Right kidney (tissue), 1 donor: ENCODE data around the gene ZNF462.

ENCODE experiments used
- DNase-seq: peaks from one replicate; pipeline ENCODE4 v3.0.0-alpha.2; 2016

Gene ZNF462

GRCh38 chr9:106927916-106928315 lies 65.0 kb downstream of the ZNF462 start:
- DNase-seq: no peak

GRCh38 chr9:106928350-106928749 lies 65.4 kb downstream of the ZNF462 start:
- DNase-seq: no peak

GRCh38 chr9:106929471-106930177 lies 66.7 kb downstream of the ZNF462 start:
- DNase-seq: no peak

GRCh38 chr9:106930477-106930876 lies 67.5 kb downstream of the ZNF462 start:
- no peak for DNase-seq

GRCh38 chr9:106931466-106931865 lies 68.5 kb downstream of the ZNF462 start:
- DNase-seq: no peak

GRCh38 chr9:106932178-106932577 lies 69.2 kb downstream of the ZNF462 start:
- no peak for DNase-seq

- no peak for DNase-seq
Measured at GRCh38 chr9:106932675-106933074, 69.7 kb downstream of the ZNF462 start.

- no peak for DNase-seq
Measured at GRCh38 chr9:106933470-106933869, 70.5 kb downstream of the ZNF462 start.

GRCh38 chr9:106934442-106935238 lies 71.7 kb downstream of the ZNF462 start:
- no peak for DNase-seq

- no peak for DNase-seq
Measured at GRCh38 chr9:106936680-106937079, 73.7 kb downstream of the ZNF462 start.

GRCh38 chr9:106941916-106942315 lies 79.0 kb downstream of the ZNF462 start:
- DNase-seq: no peak

GRCh38 chr9:106945727-106946660 lies 83.0 kb downstream of the ZNF462 start:
- no peak for DNase-seq

GRCh38 chr9:106947106-106947900 lies 84.3 kb downstream of the ZNF462 start:
- DNase-seq: no peak

GRCh38 chr9:106953174-106953573 lies 90.2 kb downstream of the ZNF462 start:
- DNase-seq: no peak

GRCh38 chr9:106954558-106954957 lies 91.6 kb downstream of the ZNF462 start:
- DNase-seq: no peak

- DNase-seq: no peak
Measured at GRCh38 chr9:106954974-106955850, 92.2 kb downstream of the ZNF462 start.

GRCh38 chr9:106956971-106957370 lies 94.0 kb downstream of the ZNF462 start:
- no peak for DNase-seq

GRCh38 chr9:106958955-106959657 lies 96.1 kb downstream of the ZNF462 start:
- no peak for DNase-seq

- DNase-seq: no peak
Measured at GRCh38 chr9:106960258-106960657, 97.3 kb downstream of the ZNF462 start.

- DNase-seq: no peak
Measured at GRCh38 chr9:106961623-106962022, 98.7 kb downstream of the ZNF462 start.
